ENCODE data around the gene MYH3. TPM values are rescaled to one million over a fixed set of nuclear protein-coding genes. Genes with fewer than 3 reads are reported as not detected.

The MYH3 gene
- total RNA-seq, 1 donor from 2014 or later: 2.8 TPM

GRCh38 chr17:10638151-10638550 is 19.0 kb downstream of the MYH3 start:
- H3K4me1 ChIP-seq: no peaks in the 10 kb centered on the region
- intact Hi-C loops (cut with DNase I): no loop called here

GRCh38 chr17:10635290-10635689 is 21.8 kb downstream of the MYH3 start:
- H3K27me3 ChIP-seq: no peaks in the 10 kb centered on the region
- H3K36me3 ChIP-seq: peaks cover 16% of the 10 kb centered on the region
- H3K27ac ChIP-seq: no peak overlapping the region
- ATAC-seq (no peak), DNase-seq (no peak)
- H3K9me3 ChIP-seq: no peaks in the 10 kb centered on the region
- no peak overlapping the region for H3K4me3 ChIP-seq
- no peaks in the 10 kb centered on the region for H3K4me1 ChIP-seq
- intact Hi-C loops (cut with DNase I): no loop called here
- no peak for TF ChIP-seq CTCF (IDR thresholded peaks at IDR 0.05)

More at GRCh38 chr17:10638151-10638550, 19.0 kb downstream of the MYH3 start:
- no peak for TF ChIP-seq CTCF (IDR thresholded peaks at IDR 0.05)
- no peak for ATAC-seq
- no peak overlapping the region for H3K27ac ChIP-seq
- H3K4me3 ChIP-seq: no peak overlapping the region
- H3K36me3 ChIP-seq: peaks cover 38% of the 10 kb centered on the region
- no peaks in the 10 kb centered on the region for H3K27me3 ChIP-seq
- DNase-seq: no peak
- H3K9me3 ChIP-seq: no peaks in the 10 kb centered on the region

DNA sequence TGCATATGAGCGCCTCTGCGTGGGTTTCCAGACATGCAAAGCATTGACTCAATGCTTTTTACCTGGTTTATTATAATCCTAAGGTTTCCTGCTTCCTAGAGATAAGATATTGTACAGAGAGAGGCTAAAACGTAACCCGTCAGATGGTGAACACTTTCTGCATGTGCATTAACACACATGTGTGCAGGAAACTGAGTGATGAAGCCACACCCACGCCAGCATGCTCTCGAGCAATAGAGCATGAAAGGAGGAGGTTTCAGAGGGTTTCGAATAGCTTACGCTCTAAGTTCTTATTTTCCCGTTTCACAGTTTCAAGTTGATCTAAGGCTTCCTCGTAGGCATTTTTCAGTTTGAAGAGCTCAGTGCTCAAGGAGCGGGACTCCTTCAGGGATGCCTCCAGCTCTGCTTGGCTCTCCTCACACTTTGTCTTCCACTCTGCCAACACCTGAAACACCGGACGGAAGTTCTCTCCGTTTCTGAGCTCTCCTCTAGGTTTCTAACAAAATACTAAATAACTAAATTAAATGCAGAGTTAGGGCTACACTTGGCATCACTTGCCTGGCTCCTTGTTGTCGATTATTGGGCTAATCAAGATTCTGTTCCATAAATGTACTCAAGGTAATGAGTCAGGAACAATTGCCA is 23.2 kb downstream of the MYH3 start:
- ATAC-seq: no peak
- intact Hi-C loops (cut with DNase I): no loop called here
- Histone ChIP-seq H3K4me3 (no peak overlapping the region), H3K27ac (no peak overlapping the region), H3K4me1 (no peaks in the 10 kb centered on the region), H3K36me3 (peaks cover 6% of the 10 kb centered on the region), H3K27me3 (no peaks in the 10 kb centered on the region), H3K9me3 (no peaks in the 10 kb centered on the region)
- no peak for DNase-seq
- no peak for TF ChIP-seq CTCF (IDR thresholded peaks at IDR 0.05)

GRCh38 chr17:10631701-10632100 is 25.4 kb downstream of the MYH3 start:
- ATAC-seq: no peak
- no peak for DNase-seq

DNA sequence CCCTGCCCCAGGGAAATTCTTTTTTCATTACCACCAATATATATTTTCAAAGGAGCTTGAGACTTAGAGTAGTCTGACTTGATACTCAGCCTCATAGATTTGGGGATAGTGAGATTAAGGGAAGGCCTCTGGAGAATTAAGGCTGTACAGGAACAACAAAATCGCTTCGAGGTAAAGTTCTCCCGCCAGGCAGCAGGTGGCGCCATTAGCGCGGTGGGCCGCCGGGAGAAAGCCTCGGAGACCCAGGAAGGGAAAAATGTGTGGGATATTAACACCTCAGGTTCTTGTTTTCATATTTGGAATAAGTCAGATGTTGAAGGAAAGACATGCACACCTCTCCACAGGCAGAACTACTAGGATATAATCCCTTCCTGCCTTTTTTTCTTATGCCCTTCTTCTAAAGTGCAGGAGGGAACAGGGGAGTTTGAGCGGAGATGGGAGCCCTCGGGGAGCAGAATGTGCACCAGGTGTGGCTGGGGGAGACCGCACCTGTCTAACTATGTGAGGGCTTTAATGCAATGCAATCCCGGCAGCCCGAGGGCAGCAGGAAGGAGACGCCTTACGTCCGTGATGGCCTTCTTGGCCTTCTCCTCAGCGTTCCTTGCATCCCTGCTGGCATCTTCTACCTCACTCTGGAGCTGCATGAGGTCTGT is 25.9 kb downstream of the MYH3 start:
- Histone ChIP-seq H3K27ac (no peak overlapping the region), H3K9me3 (no peaks in the 10 kb centered on the region), H3K4me3 (no peak overlapping the region), H3K4me1 (no peaks in the 10 kb centered on the region), H3K36me3 (no peaks in the 10 kb centered on the region), H3K27me3 (no peaks in the 10 kb centered on the region)
- intact Hi-C loops (cut with DNase I): no loop called here
- DNase-seq (no peak), ATAC-seq (peak; percentile 57)
- peak; percentile 78 for TF ChIP-seq CTCF (IDR thresholded peaks at IDR 0.05)

More at GRCh38 chr17:10631701-10632100, 25.4 kb downstream of the MYH3 start:
- no peak overlapping the region for H3K27ac ChIP-seq
- no peak overlapping the region for H3K4me3 ChIP-seq
- H3K4me1 ChIP-seq: no peaks in the 10 kb centered on the region
- intact Hi-C loops (cut with DNase I): no loop called here
- no peak for TF ChIP-seq CTCF (IDR thresholded peaks at IDR 0.05)
- H3K27me3 ChIP-seq: no peaks in the 10 kb centered on the region
- H3K9me3 ChIP-seq: no peaks in the 10 kb centered on the region
- H3K36me3 ChIP-seq: no peaks in the 10 kb centered on the region

Data from upper lobe of right lung (tissue), 1 donor.